Activated B cell treated with CpG ODN at 0.5 μM for 24 hours (primary cell): ENCODE data around the gene PIKFYVE. TPM values are rescaled to one million over a fixed set of nuclear protein-coding genes. Genes with fewer than 3 reads are reported as not detected.
A peak's percentile ranks its signal among the peaks of the same experiment; 100 is the strongest.
"Not testable (repeated sequence)": the region's sequence is repeated elsewhere in the genome, so short reads cannot be mapped to it uniquely, and the experiment has no call there.

Source experiments
- ATAC-seq: fragments of 200-7000 bp; cut with Tn5 transposase; one replicate; pipeline ENCODE4 v1.10.0; 2021; ENCODE audit warnings: low read depth, mild to moderate bottlenecking, moderate library complexity
- CTCF ChIA-PET: fragments of 350-600 bp; sonication (Branson Sonifier 250); formaldehyde crosslinking; loops from one replicate; lab custom pipeline; 2021; ENCODE audit warnings: antibody characterized with exemption; lab: Charles Lee
- POLR2A ChIA-PET: fragments of 350-600 bp; sonication (Branson Sonifier 250); formaldehyde crosslinking; loops from one replicate; lab custom pipeline; 2021; ENCODE audit warnings: antibody characterized with exemption; lab: Charles Lee
- DNase-seq: peaks from one replicate; pipeline ENCODE4 v3.0.0; 2022
- H3K27ac Mint-ChIP-seq: one replicate; pipeline ENCODE4 v1.8.0; 2020; ENCODE audit warnings: mixed read lengths
- H3K27me3 Mint-ChIP-seq: one replicate; pipeline ENCODE4 v1.8.0; 2021; ENCODE audit warnings: mixed read lengths
- H3K36me3 Mint-ChIP-seq: one replicate; pipeline ENCODE4 v1.8.0; 2021; ENCODE audit warnings: low read depth, mixed read lengths
- H3K4me1 Mint-ChIP-seq: one replicate; pipeline ENCODE4 v1.8.0; 2021; ENCODE audit warnings: mixed read lengths
- H3K4me3 Mint-ChIP-seq: one replicate; pipeline ENCODE4 v1.8.0; 2020; ENCODE audit warnings: mild to moderate bottlenecking, mixed read lengths
- H3K9me3 Mint-ChIP-seq: one replicate; pipeline ENCODE4 v1.8.0; 2020; ENCODE audit warnings: mixed read lengths
- CTCF ChIP-seq: fragments of 200-600 bp; IDR thresholded peaks from one replicate; pipeline ENCODE4 v1.8.0; 2022; ENCODE audit warnings: antibody characterized with exemption, mild to moderate bottlenecking
- intact Hi-C: fragments of 100-400 bp; cut with micrococcal nuclease; formaldehyde crosslinking; loops from one replicate; pipeline ENCODE4 v1.15.1; 2024
- total RNA-seq: library from RNA; stranded (reverse); gene quantifications from 2 replicates; pipeline ENCODE4 v1.2.3, GENCODE V29; 2022

The PIKFYVE gene
- total RNA-seq, 1 donor from 2014 or later: 106 TPM

- ChIA-PET CTCF (interaction anchor here (0.6 to 6.2 kb wide), 12 partner anchors 14 to 511 kb away, joined by 3 to 86 read pairs (median 7); partner anchors contain the start of gene PIKFYVE), POLR2A (interaction anchor here (0.5 to 5.2 kb wide), 8 partner anchors 11 to 1917 kb away, joined by 3 to 74 read pairs (median 6); partner anchors contain the start of genes CREB1 and PIKFYVE)
- H3K27me3 Mint-ChIP-seq: no peaks in the 10 kb centered on the region
- peaks cover 48% of the 10 kb centered on the region for H3K36me3 Mint-ChIP-seq
- DNase-seq (peak; percentile 84), ATAC-seq (peak; percentile 71)
- H3K27ac Mint-ChIP-seq: peak overlapping the region; percentile 88
- no peaks in the 10 kb centered on the region for H3K9me3 Mint-ChIP-seq
- TF ChIP-seq CTCF: no peak
- peaks cover 50% of the 10 kb centered on the region for H3K4me1 Mint-ChIP-seq
- peak overlapping the region; percentile 100 for H3K4me3 Mint-ChIP-seq
- intact Hi-C loops: loop anchor here (1.0 to 10.0 kb wide), 12 partner anchors 12 to 1917 kb away; partner anchors contain the start of genes FZD5, KANSL1L, PIKFYVE and RPE
Measured at GRCh38 chr2:208254118-208254870, 11.8 kb upstream of the PIKFYVE start.

GRCh38 chr2:208254871-208255556, 11.0 kb upstream of the PIKFYVE start, which contains the start of gene IDH1:
Gene IDH1 (minus strand): TSS chr2:208255071. CDS start chr2:208251551, 3,520 bp downstream.
- no peak for TF ChIP-seq CTCF
- Mint-ChIP-seq H3K27ac (peak within 1 kb of the TSS; percentile 88), H3K27me3 (no peaks in the 10 kb centered on the region), H3K36me3 (peaks cover 41% of the 10 kb centered on the region), H3K4me3 (peak within 1 kb of the TSS; percentile 100), H3K9me3 (no peaks in the 10 kb centered on the region), H3K4me1 (peaks cover 48% of the 10 kb centered on the region)
- ATAC-seq (peak; percentile 79), DNase-seq (peak; percentile 99)
- ChIA-PET CTCF (interaction anchor here (0.6 to 6.2 kb wide), 11 partner anchors 13 to 512 kb away, joined by 3 to 86 read pairs (median 7); partner anchors contain the start of gene PIKFYVE), POLR2A (interaction anchor here (0.9 to 5.2 kb wide), 8 partner anchors 10 to 1916 kb away, joined by 3 to 74 read pairs (median 6); partner anchors contain the start of genes CREB1 and PIKFYVE)
- intact Hi-C loops: loop anchor here (1.0 to 10.0 kb wide), 15 partner anchors 11 to 1916 kb away; partner anchors contain the start of genes CCNYL1, FZD5, KANSL1L and MAP2

- Mint-ChIP-seq H3K4me1 (peaks cover 42% of the 10 kb centered on the region), H3K27ac (peak overlapping the region; percentile 88), H3K9me3 (no peaks in the 10 kb centered on the region), H3K27me3 (no peaks in the 10 kb centered on the region), H3K4me3 (peak overlapping the region; percentile 100), H3K36me3 (peaks cover 35% of the 10 kb centered on the region)
- intact Hi-C loops: loop anchor here (1.0 to 10.0 kb wide), 7 partner anchors 487 to 1915 kb away; partner anchors contain the start of genes CCNYL1, FZD5, KANSL1L and MAP2
- DNase-seq (no peak), ATAC-seq (no peak)
- no peak for TF ChIP-seq CTCF
- POLR2A ChIA-PET: interaction anchor here (1.6 to 5.2 kb wide), 3 partner anchors 10 to 56 kb away, joined by 4 to 74 read pairs (median 12); partner anchors contain the start of gene PIKFYVE
- CTCF ChIA-PET: interaction anchor here (2.1 to 6.2 kb wide), 5 partner anchors 12 to 80 kb away, joined by 8 to 86 read pairs (median 15); partner anchors contain the start of gene PIKFYVE
Measured at GRCh38 chr2:208255557-208256106, 10.4 kb upstream of the PIKFYVE start.

GRCh38 chr2:208256192-208256782, 9.8 kb upstream of the PIKFYVE start:
- POLR2A ChIA-PET: interaction anchor here (1.6 to 5.2 kb wide), 3 partner anchors 9 to 56 kb away, joined by 4 to 74 read pairs (median 12); partner anchors contain the start of gene PIKFYVE
- Mint-ChIP-seq H3K4me1 (peaks cover 36% of the 10 kb centered on the region), H3K36me3 (peaks cover 30% of the 10 kb centered on the region), H3K27ac (peak overlapping the region; percentile 35), H3K27me3 (no peaks in the 10 kb centered on the region), H3K4me3 (peak overlapping the region; percentile 20), H3K9me3 (no peaks in the 10 kb centered on the region)
- ATAC-seq: no peak
- no peak for DNase-seq
- CTCF ChIA-PET: interaction anchor here (2.9 to 6.2 kb wide), 2 partner anchors 12 to 65 kb away, joined by 20 to 86 read pairs; partner anchors contain the start of gene PIKFYVE
- TF ChIP-seq CTCF: no peak
- intact Hi-C loops: loop anchor here (5.0 to 10.0 kb wide), 2 partner anchors 1166 to 1269 kb away; partner anchors contain the start of gene MAP2

GRCh38 chr2:208256849-208257813, 8.9 kb upstream of the PIKFYVE start:
- H3K9me3 Mint-ChIP-seq, H3K27me3 Mint-ChIP-seq, DNase-seq, ATAC-seq, H3K27ac Mint-ChIP-seq, H3K4me3 Mint-ChIP-seq: not testable (repeated sequence)
- CTCF ChIA-PET: interaction anchor here (1.7 to 6.2 kb wide), 3 partner anchors 11 to 64 kb away, joined by 3 to 86 read pairs (median 20); partner anchors contain the start of gene PIKFYVE
- POLR2A ChIA-PET: interaction anchor here (5.2 kb wide), 1 partner anchor 8 kb away, joined by 74 read pairs; the partner anchor contains the start of gene PIKFYVE
- Mint-ChIP-seq H3K36me3 (peaks cover 23% of the 10 kb centered on the region), H3K4me1 (peaks cover 28% of the 10 kb centered on the region)
- intact Hi-C loops: loop anchor here (5.0 to 10.0 kb wide), 2 partner anchors 1165 to 1268 kb away; partner anchors contain the start of gene MAP2
